GM08714 (cell line): ENCODE results near the gene CALHM6.

Experiments
- H3K4me3 ChIP-seq: fragments of 200-500 bp; sonication (Bioruptor generic); 2 replicates; pipeline ENCODE4 v1.5.1; 2014; ENCODE audit warnings: mild to moderate bottlenecking, low read length, inconsistent platforms
- ZNF274 ChIP-seq: IDR thresholded peaks from 2 replicates; pipeline ENCODE4 v1.6.1; 2012; ENCODE audit warnings: mild to moderate bottlenecking, low read depth, low read length

The CALHM6 gene

DNA sequence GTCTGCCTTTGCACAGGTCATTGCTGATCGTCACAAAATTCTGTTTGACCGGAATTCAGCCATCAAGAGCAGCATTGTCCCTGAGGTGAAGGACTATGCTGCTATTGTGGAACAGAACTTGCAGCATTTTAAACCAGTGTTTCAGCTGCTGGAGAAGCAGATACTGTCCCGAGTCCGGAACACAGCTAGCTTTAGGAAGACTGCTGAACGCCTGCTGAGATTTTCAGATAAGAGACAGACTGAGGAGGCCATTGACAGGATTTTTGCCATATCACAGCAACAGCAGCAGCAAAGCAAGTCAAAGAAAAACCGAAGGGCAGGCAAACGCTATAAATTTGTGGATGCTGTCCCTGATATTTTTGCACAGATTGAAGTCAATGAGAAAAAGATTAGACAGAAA is 24.6 kb upstream of the CALHM6 start:
- TF ChIP-seq ZNF274, result no peak
- no peak overlapping the region for H3K4me3 ChIP-seq

DNA sequence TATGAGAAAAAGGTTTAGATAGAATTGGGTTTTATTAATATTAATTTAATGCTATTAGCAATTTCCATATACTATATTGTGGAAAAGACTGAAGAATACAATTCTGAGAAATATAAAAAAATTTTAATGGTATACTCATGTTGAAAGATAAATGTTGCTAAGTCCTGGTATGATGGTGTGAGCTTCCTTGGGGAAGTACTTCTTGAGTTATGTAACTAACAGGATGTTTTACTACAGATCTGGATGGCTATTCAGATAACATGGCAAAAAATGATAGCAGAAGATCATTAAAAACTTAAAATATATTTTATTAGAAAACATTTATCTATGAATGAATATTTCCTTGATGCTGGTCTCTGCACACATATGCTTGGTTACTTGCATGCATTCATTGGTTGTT is 23.5 kb upstream of the CALHM6 start:
- H3K4me3 ChIP-seq, result no peak overlapping the region
- no peak for TF ChIP-seq ZNF274

DNA sequence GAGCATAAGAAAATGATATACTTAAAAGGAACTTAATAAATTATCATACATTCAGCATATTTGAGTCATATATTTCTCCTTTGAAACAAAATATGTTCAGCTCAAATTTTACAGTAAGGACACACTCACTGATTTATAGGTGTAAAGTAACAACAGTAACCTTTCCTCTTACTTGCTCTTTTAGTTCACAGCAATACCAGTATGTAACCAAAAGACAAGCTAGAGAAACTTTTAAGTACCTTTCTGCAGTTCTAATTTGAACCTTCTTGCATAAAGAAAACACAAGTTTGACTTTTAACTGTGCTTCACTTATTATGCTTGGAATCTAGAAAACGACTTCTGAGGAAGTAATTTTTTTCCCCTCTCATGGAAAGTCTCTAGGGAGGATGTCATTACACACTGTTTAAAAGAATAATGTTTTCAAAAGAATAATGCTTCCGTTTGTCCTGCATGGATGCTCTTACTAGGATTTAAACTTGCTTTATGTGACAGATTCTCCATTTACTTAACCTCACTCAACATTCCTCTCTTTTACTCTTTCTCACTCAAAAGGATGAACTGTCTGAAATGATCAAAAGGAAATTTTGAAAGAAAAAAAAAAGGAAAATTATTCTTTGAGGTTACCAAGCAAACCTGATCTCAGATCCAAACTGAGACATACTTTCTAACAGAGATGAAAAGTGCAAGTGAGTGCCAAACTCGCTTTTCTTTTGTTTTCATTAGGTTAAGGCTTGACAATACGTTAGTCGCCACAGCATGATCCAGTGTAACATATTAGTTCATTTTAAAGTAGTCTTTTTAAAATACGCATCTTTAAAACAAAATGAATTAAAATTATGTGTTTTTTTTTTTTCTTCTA is 22.4 kb upstream of the CALHM6 start:
- H3K4me3 ChIP-seq, result no peak overlapping the region
- no peak for TF ChIP-seq ZNF274

DNA sequence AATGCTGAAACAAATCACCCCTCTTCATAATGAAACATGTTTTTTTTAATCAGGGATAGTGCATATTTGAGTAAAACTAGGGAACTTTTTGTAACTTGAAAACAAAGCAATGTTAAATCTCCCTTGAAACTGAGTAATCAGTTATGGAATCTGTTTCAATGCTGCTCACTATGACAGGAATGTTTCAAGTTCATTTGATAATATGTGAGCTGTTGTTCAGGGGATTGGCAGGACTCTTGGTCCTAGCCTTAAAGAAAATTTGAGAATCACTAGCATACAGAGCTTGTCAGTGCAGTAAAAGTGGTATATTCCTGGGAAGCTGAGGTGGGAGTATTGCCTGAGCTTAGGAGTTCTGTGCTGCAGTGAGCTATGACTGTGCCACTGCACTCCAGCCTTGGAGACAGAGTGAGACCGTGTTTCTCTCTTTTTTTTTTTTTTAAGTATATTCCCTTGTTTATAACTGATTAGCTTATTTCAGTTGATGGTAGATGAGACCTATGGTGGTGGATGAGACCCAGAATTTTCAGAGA is 21.6 kb upstream of the CALHM6 start:
- no peak for TF ChIP-seq ZNF274
- H3K4me3 ChIP-seq, result no peak overlapping the region

DNA sequence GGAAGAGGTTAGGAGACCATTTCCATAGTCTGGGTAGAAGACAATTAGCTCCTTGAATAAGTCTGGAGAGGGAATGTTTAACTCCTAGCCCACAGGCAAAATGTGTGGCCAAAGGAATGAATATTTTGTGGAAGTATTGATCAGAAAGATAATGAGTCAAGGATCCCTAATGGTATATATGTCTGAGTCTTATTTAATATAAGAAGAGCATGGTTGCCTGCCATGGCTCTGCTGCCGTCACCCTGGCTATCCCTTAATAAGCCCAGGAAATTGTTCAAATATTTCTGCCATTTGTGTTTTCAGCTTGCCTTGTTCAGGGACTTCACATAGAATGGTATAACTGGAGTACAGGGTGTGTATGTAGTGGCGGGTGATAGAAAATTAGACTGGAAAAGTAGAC is 18.1 kb upstream of the CALHM6 start:
- H3K4me3 ChIP-seq, result no peak overlapping the region
- TF ChIP-seq ZNF274, result no peak

DNA sequence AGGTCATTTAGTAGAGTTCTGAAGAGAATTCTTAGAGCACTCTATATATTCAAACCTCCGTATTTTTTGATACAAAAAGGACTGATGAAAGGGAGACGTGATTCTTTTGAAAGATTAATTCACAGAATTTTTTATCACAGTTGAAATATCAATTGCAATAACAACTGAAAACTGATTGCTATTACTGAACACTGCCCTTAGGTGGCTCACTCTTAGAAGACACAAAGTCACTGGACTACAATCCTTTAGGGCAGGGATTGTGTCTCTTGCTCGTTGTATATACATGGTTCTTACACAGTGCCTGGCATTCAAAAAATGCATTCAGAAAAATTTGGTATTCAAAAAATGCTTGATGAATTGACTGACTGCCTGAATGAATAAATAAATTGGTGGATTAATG is 17.1 kb upstream of the CALHM6 start:
- no peak for TF ChIP-seq ZNF274
- H3K4me3 ChIP-seq, result no peak overlapping the region

DNA sequence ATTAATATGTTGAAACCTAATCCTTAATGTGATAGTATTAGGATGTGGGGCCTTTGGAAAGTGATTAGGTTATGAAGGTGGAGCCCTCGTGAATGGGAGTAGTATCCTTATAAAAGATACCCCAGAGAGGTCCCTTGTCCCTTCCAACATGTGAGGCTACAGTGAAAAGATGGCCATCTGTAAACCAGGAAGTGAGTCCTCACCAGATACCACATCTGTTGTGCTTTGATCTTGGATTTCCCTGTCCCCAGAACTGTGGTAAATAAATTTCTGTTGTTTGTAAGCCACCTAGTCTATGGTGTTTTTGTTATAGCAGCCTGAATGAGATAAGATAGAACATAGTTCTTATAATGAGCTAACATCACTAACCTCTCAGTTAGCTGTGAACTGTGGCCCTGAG is 16.6 kb upstream of the CALHM6 start:
- TF ChIP-seq ZNF274, result no peak
- no peak overlapping the region for H3K4me3 ChIP-seq

DNA sequence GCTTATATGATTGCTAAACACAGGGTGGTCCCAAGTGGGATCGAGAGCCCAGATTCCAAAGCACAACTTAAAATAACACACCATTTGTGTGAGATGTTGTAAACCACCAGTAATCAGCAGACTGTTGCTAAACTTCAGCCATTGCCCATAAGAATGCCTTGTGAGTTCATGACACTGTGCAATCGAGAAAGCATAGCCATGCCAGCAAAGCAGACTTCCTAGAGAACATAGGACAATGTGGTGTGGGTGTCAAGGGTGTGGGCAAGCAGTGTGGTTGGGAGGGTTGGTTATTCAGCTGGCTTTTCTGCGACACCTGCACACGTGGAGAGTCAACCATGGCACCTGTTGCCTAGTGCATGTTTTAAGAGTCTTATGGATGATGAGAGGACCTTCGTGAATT is 16.1 kb upstream of the CALHM6 start:
- TF ChIP-seq ZNF274, result no peak
- no peak overlapping the region for H3K4me3 ChIP-seq

DNA sequence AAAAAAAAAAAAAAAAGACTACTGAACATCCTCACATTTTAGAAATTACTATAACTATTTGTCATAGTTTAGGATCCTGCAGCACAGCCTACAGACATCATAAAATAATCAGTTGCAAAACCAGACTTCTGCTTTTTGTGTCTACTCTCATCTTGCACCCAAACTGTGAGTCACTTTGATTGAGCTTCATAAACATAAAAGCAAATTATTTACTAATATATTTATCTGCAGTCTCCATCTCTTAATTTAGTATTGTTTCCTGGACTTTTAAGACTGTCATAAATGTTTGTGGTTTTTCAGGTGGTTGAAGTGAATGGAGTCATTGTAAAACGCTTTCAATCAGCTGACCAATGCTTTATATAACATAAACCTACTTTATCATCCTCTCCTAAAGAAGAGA is 14.8 kb upstream of the CALHM6 start:
- no peak for TF ChIP-seq ZNF274
- no peak overlapping the region for H3K4me3 ChIP-seq

DNA sequence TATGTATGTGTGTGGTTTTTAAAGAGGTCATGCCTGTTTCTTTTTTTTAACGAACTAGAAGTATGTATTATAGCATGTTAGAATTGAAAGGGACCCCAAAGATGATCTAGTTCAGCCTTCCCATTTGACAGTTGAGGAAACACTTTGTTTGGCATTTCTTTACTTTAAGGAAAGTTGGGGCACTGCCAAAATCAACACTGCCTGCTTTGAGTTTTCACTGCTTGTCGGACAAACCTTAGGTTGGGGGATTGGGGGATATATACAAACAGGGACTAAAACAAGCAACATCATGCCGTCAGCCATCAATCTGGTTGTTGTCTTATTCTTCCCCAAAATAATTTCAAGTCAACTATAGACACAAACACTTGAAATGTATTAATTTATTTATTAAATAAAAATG is 14.1 kb upstream of the CALHM6 start:
- no peak overlapping the region for H3K4me3 ChIP-seq
- TF ChIP-seq ZNF274, result no peak

DNA sequence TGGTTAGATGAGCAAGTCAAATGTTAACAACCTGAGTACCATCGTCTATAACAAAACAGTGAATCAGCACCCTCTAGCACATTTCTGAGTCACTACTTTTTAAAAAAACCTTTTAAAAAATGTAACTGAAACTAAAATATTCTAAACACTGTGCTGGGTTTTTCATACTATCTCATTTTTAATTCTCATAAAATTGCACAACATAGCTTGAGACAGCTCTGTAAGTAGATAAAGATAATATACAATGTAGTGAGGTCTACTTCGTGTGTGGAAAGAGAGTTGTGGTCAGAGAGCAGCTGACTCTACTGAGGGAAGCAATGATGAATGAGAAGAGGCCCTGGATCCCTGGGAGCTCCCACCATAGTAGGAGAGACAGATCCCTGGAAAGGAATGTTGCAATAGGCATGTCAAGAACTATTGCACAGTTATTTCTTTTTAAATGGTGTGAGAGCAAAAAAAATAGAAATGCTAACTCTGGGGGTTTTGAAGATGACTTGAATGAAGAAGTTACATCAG is 13.6 kb upstream of the CALHM6 start:
- no peak for TF ChIP-seq ZNF274
- H3K4me3 ChIP-seq, result no peak overlapping the region

DNA sequence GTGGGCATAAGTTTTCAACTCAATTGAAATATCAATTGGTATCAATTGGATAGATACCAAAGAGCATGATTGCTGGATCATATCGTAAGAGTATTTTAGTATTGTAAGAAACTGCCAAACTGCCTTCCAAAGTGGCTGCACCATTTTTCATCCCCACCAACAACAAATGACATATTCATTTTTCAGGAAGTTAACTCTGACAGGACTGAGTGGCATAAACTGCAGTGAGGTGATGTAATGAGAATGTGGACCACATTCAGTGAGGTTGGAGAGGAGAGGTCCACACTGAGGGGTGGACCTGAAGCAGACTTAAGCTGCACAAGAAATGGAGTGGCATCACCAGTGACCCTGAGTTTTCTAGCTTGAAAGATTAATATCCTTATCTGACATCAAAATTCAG is 11.6 kb upstream of the CALHM6 start:
- no peak for TF ChIP-seq ZNF274
- H3K4me3 ChIP-seq, result no peak overlapping the region

DNA sequence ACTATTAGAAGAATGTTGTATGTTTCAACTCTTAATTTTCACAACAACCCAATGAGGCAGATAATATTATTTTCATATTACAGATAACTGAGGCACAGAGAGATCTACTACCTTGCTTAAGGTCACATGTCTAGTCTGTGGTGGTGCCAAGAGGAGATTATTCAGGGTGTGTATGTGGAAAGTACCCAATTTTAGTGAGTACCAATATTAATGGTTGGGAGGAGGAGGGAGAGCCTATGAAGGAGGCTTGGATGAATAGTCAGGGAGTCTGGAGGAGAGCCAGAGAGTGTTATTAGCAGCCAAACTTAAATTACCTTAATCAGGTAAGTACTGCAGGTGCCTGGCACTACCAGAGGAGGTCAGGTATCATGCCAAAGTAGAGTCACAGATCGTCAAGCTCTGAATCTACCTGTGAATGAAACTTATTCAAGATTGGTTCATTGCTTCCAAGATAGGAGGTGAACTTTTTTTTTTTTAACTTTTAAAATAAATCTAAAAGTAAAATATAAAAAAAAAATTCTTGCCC is 10.9 kb upstream of the CALHM6 start:
- no peak for TF ChIP-seq ZNF274

DNA sequence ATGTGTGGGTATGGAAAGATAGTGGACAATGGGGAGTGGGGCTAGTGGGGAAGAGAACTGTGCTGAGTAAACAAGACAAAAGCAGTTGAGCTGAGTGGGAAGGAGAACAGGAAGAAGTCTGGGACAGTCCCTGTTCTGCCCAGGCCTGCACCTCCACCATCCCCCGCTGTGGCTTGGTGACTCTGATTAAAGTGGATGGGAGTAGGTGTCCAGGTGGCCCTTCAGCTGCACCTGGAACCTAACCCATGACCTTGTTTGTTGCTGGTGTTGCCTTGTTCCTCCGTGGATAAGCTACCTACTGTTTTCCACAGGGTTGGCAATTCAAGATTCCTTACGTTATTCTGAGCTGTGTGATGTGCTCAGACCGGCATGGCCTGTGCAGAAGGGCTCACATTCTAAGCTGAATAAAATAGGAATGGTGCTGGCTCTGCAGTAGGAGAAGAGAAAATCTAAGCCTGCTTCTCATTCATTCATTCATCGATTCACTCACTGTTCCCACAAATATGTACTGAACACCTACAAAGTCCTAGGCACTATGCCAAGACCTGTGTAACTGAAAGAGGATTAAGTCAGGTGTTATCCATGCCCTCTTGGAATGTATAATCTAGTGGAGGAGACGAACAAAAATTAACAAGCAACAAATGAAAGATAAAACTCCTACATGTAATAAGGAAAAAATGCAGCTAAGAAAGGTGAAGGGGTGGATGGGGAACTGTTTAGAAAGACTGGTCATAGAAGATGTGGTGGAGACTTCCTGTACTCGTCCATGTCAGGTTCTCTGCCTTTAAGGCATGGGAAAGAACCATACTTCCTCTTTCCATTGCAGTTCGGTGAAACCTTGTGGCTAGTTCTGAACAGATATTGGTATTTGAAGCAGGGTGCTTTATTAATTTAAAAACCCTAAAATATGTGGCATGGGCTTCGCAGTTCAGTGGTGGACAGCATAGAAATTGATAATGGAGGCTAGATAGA is 10.1 kb upstream of the CALHM6 start:
- no peak overlapping the region for H3K4me3 ChIP-seq
- no peak for TF ChIP-seq ZNF274

More for the DNA sequence above, 10.9 kb upstream of the CALHM6 start:
- no peak overlapping the region for H3K4me3 ChIP-seq
